Mesendoderm (in vitro differentiated cells): ENCODE measurements around the gene DPRX.

Source experiments
- DNase-seq: peaks from one replicate; pipeline ENCODE4 v3.0.0; 2013
- H2AK5ac ChIP-seq: 2 replicates; pipeline ENCODE4 v1.6.1; 2013; ENCODE audit warnings: low read length, inconsistent platforms
- H2BK120ac ChIP-seq: 2 replicates; pipeline ENCODE4 v1.6.1; 2013; ENCODE audit warnings: low read depth, mild to moderate bottlenecking, low read length, moderate library complexity, mixed read lengths
- H2BK15ac ChIP-seq: replicated peaks from 2 replicates; pipeline ENCODE4 v1.6.1; 2013; ENCODE audit warnings: low read depth, mild to moderate bottlenecking, moderate library complexity
- H2BK5ac ChIP-seq: 2 replicates; pipeline ENCODE4 v1.6.1; 2013; ENCODE audit warnings: low read length, inconsistent platforms
- H3K18ac ChIP-seq: 2 replicates; pipeline ENCODE4 v1.6.1; 2013; ENCODE audit warnings: mild to moderate bottlenecking, low read length, mixed read lengths
- H3K23ac ChIP-seq: one replicate; pipeline ENCODE4 v1.6.1; 2013; ENCODE audit warnings: low read length
- H3K27ac ChIP-seq: 2 replicates; pipeline ENCODE4 v1.5.1; 2013; ENCODE audit warnings: low read depth, mild to moderate bottlenecking, inconsistent platforms, low read length, moderate library complexity
- H3K27me3 ChIP-seq: 2 replicates; pipeline ENCODE4 v1.6.1; 2013; ENCODE audit warnings: low read length, control low read depth, mild to moderate bottlenecking, inconsistent platforms; ENCODE audit not compliant: insufficient read depth, poor library complexity
- H3K36me3 ChIP-seq: 2 replicates; pipeline ENCODE4 v1.6.1; 2013; ENCODE audit warnings: low read length, inconsistent platforms; ENCODE audit not compliant: control insufficient read depth, insufficient read depth
- H3K4ac ChIP-seq: one replicate; pipeline ENCODE4 v1.6.1; 2013; ENCODE audit warnings: low read depth, mild to moderate bottlenecking, low read length, moderate library complexity
- H3K4me1 ChIP-seq: 2 replicates; pipeline ENCODE4 v1.6.1; 2013; ENCODE audit warnings: low read depth, low read length, inconsistent platforms; ENCODE audit not compliant: control insufficient read depth
- H3K4me2 ChIP-seq: 2 replicates; pipeline ENCODE4 v1.6.1; 2013; ENCODE audit warnings: low read length
- H3K4me3 ChIP-seq: 2 replicates; pipeline ENCODE4 v1.5.1; 2013; ENCODE audit warnings: mild to moderate bottlenecking, low read length
- H3K56ac ChIP-seq: one replicate; pipeline ENCODE4 v1.6.1; 2013; ENCODE audit warnings: low read length
- H3K79me1 ChIP-seq: 2 replicates; pipeline ENCODE4 v1.6.1; 2013; ENCODE audit warnings: low read length, inconsistent platforms
- H3K79me2 ChIP-seq: 2 replicates; pipeline ENCODE4 v1.6.1; 2013; ENCODE audit warnings: mild to moderate bottlenecking, low read length; ENCODE audit not compliant: control insufficient read depth, insufficient read depth
- H3K9ac ChIP-seq: 2 replicates; pipeline ENCODE4 v1.6.1; 2013; ENCODE audit warnings: low read length, inconsistent platforms
- H4K5ac ChIP-seq: one replicate; pipeline ENCODE4 v1.6.1; 2013; ENCODE audit warnings: low read length
- H4K8ac ChIP-seq: one replicate; pipeline ENCODE4 v1.6.1; 2013; ENCODE audit warnings: low read depth, mild to moderate bottlenecking, control low read depth, low read length, moderate library complexity
- WGBS: extraction: QIAGEN DNeasy Blood & Tissue Kit; methylation state at CpG from one replicate; pipeline ENCODE4 v1.1.7; 2013; ENCODE audit warnings: low lambda C conversion rate, missing lambda C conversion rate; ENCODE audit not compliant: insufficient coverage; ENCODE audit errors: extremely low coverage; 5-methylcytosine and 5-hydroxymethylcytosine counted together

The DPRX gene

GRCh38 chr19:53596056-53596455 lies 35.7 kb upstream of the DPRX start:
- H3K79me1 ChIP-seq = no peaks in the 10 kb centered on the region
- H3K18ac ChIP-seq = peak overlapping the region; percentile 97
- no peak overlapping the region for H2BK15ac ChIP-seq
- H3K4me3 ChIP-seq = no peak overlapping the region
- peaks cover 11% of the 10 kb centered on the region for H3K4me1 ChIP-seq
- no peak overlapping the region for H3K4me2 ChIP-seq
- no peak overlapping the region for H2AK5ac ChIP-seq
- H4K8ac ChIP-seq = no peak overlapping the region
- DNase-seq = no peak
- H3K56ac ChIP-seq = peak overlapping the region; percentile 93
- peak overlapping the region; percentile 34 for H3K9ac ChIP-seq
- WGBS = no CpG with 5 or more reads among the region's 9 CpGs
- H3K79me2 ChIP-seq = no peaks in the 10 kb centered on the region
- no peak overlapping the region for H3K4ac ChIP-seq
- H3K27ac ChIP-seq = peak overlapping the region; percentile 100
- H2BK120ac ChIP-seq = peak overlapping the region; percentile 98
- peak overlapping the region; percentile 98 for H2BK5ac ChIP-seq
- H3K36me3 ChIP-seq = no peaks in the 10 kb centered on the region
- peak overlapping the region; percentile 97 for H3K23ac ChIP-seq
- H4K5ac ChIP-seq = no peak overlapping the region
- H3K27me3 ChIP-seq = no peaks in the 10 kb centered on the region

DNA sequence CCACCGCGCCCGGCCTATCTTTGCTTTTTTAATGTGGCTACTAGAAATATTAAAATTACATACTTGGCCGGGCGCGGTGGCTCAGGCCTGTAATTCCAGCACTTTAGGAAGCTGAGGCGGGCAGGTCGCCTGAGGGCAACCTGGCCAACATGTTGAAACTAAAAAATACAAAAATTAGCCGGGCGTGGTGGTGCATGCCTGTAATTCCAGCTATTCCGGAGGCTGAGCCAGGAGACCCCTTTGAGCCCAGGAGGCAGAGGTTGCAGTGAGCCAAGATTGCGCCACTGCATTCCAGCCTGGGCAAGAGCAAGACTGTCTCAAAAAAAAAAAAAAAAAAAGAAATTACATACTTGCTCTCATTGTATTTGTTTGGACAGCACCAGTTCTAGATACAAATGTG lies 34.8 kb upstream of the DPRX start:
- Histone ChIP-seq H4K5ac (no peak overlapping the region), H3K23ac (no peak overlapping the region), H3K79me2 (no peaks in the 10 kb centered on the region), H3K36me3 (no peaks in the 10 kb centered on the region), H2BK5ac (no peak overlapping the region), H4K8ac (no peak overlapping the region), H3K4me1 (peaks cover 11% of the 10 kb centered on the region), H3K4ac (no peak overlapping the region), H3K4me2 (no peak overlapping the region), H2BK15ac (no peak overlapping the region), H3K9ac (no peak overlapping the region), H3K27me3 (no peaks in the 10 kb centered on the region), H3K18ac (no peak overlapping the region), H2BK120ac (no peak overlapping the region), H3K27ac (no peak overlapping the region), H2AK5ac (no peak overlapping the region), H3K4me3 (no peak overlapping the region), H3K56ac (peak overlapping the region; percentile 7), H3K79me1 (no peaks in the 10 kb centered on the region)
- no CpG with 5 or more reads among the region's 12 CpGs for WGBS
- DNase-seq = no peak

DNA sequence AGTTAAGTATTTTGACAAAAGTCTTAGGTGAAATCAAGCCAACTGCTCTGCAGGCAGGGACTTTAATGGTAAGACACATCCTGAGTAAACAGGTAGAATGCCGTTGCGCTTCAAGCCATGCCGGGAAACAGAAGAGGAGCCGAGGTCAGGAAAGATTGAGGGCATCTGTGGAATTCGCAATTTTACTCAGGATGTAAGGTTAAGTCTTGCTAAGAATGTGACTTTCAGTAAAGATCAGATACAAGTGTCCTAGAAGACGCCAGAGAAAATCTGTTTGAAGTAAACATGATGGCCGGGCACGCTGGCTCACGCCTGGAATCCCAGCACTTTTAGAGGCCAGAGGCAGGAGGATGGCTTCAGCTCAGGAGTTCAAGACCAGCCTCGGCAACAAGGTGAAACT lies 33.4 kb upstream of the DPRX start:
- H2BK120ac ChIP-seq = no peak overlapping the region
- no peak overlapping the region for H3K4ac ChIP-seq
- H3K56ac ChIP-seq = peak overlapping the region; percentile 9
- H3K79me1 ChIP-seq = no peaks in the 10 kb centered on the region
- no peak overlapping the region for H4K8ac ChIP-seq
- H3K9ac ChIP-seq = no peak overlapping the region
- no peak overlapping the region for H4K5ac ChIP-seq
- H3K4me3 ChIP-seq = no peak overlapping the region
- H3K4me2 ChIP-seq = no peak overlapping the region
- H3K18ac ChIP-seq = no peak overlapping the region
- H2AK5ac ChIP-seq = no peak overlapping the region
- no peak overlapping the region for H2BK5ac ChIP-seq
- H3K23ac ChIP-seq = no peak overlapping the region
- no peaks in the 10 kb centered on the region for H3K79me2 ChIP-seq
- no peak overlapping the region for H2BK15ac ChIP-seq
- peak overlapping the region; percentile 12 for H3K27ac ChIP-seq
- no peaks in the 10 kb centered on the region for H3K27me3 ChIP-seq
- peak; percentile 52 for DNase-seq
- H3K4me1 ChIP-seq = peaks cover 11% of the 10 kb centered on the region
- H3K36me3 ChIP-seq = no peaks in the 10 kb centered on the region
- no CpG with 5 or more reads among the region's 10 CpGs for WGBS

GRCh38 chr19:53600217-53600616 lies 31.6 kb upstream of the DPRX start:
- H3K36me3 ChIP-seq = no peaks in the 10 kb centered on the region
- no peak overlapping the region for H3K4ac ChIP-seq
- no peak overlapping the region for H3K9ac ChIP-seq
- H3K79me1 ChIP-seq = no peaks in the 10 kb centered on the region
- H4K5ac ChIP-seq = no peak overlapping the region
- H3K27ac ChIP-seq = no peak overlapping the region
- no peak overlapping the region for H3K4me3 ChIP-seq
- no peaks in the 10 kb centered on the region for H3K79me2 ChIP-seq
- WGBS = no CpG with 5 or more reads among the region's 4 CpGs
- H3K56ac ChIP-seq = no peak overlapping the region
- peaks cover 5% of the 10 kb centered on the region for H3K4me1 ChIP-seq
- H3K4me2 ChIP-seq = no peak overlapping the region
- no peak overlapping the region for H2BK15ac ChIP-seq
- H4K8ac ChIP-seq = no peak overlapping the region
- no peak overlapping the region for H3K23ac ChIP-seq
- H2BK120ac ChIP-seq = no peak overlapping the region
- no peak overlapping the region for H2AK5ac ChIP-seq
- no peak overlapping the region for H3K18ac ChIP-seq
- no peak for DNase-seq
- H2BK5ac ChIP-seq = no peak overlapping the region
- no peaks in the 10 kb centered on the region for H3K27me3 ChIP-seq

DNA sequence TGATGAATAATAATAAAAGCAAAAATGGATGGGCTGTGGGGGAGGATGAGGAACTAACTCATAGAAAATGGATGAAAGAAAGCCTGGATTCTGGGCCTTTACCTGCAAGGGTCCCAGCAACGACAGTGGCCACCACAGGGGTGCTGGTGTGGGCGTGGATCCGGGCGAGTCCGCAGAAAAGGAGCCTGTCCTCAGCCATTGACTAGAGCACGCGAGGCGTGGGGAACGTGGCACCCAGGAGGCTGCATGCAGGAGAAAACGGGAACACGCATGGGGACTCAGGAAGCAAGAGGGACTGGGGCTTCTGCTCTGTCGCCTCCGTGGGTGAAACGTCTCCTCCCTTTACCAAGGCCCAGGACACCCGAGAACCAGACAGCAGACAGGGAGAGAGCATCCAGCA lies 25.8 kb upstream of the DPRX start:
- peak overlapping the region; percentile 12 for H3K56ac ChIP-seq
- H4K5ac ChIP-seq = no peak overlapping the region
- H3K4me1 ChIP-seq = no peaks in the 10 kb centered on the region
- WGBS = no CpG with 5 or more reads among the region's 15 CpGs
- no peak overlapping the region for H2AK5ac ChIP-seq
- H3K23ac ChIP-seq = no peak overlapping the region
- H3K4me3 ChIP-seq = no peak overlapping the region
- H3K4ac ChIP-seq = no peak overlapping the region
- DNase-seq = no peak
- no peak overlapping the region for H3K18ac ChIP-seq
- H2BK15ac ChIP-seq = no peak overlapping the region
- H3K4me2 ChIP-seq = no peak overlapping the region
- no peak overlapping the region for H2BK5ac ChIP-seq
- no peaks in the 10 kb centered on the region for H3K27me3 ChIP-seq
- H4K8ac ChIP-seq = no peak overlapping the region
- H3K27ac ChIP-seq = no peak overlapping the region
- no peak overlapping the region for H3K9ac ChIP-seq
- H3K36me3 ChIP-seq = no peaks in the 10 kb centered on the region
- H3K79me2 ChIP-seq = no peaks in the 10 kb centered on the region
- no peak overlapping the region for H2BK120ac ChIP-seq
- H3K79me1 ChIP-seq = no peaks in the 10 kb centered on the region

DNA sequence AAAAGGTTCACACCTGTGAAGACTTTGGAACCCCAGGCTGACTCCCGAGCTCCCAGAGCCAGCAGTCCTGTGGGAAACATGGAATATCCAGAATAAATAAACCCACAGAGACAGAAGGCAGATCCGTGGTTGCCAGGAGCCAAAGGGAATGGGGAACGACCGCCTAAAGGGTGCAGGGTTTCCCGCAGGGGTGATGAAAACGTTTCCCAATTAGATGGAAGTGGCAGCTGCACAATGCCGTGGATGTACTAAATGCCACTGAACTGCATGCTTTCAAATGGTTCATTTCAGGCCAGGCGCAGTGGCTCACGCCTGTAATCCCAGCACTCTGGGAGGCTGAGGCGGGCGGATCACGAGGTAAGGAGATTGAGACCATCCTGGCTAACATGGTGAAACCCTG lies 23.4 kb upstream of the DPRX start:
- Histone ChIP-seq H3K4me1 (peaks cover 5% of the 10 kb centered on the region), H3K56ac (no peak overlapping the region), H2BK15ac (no peak overlapping the region), H2BK120ac (no peak overlapping the region), H3K9ac (no peak overlapping the region), H3K4me2 (no peak overlapping the region), H4K8ac (no peak overlapping the region), H3K18ac (no peak overlapping the region), H3K27ac (no peak overlapping the region), H4K5ac (no peak overlapping the region), H2AK5ac (no peak overlapping the region), H3K79me2 (no peaks in the 10 kb centered on the region), H3K27me3 (no peaks in the 10 kb centered on the region), H2BK5ac (no peak overlapping the region), H3K79me1 (no peaks in the 10 kb centered on the region), H3K4ac (no peak overlapping the region), H3K23ac (no peak overlapping the region), H3K4me3 (no peak overlapping the region), H3K36me3 (no peaks in the 10 kb centered on the region)
- no peak for DNase-seq
- WGBS = no CpG with 5 or more reads among the region's 12 CpGs
